Astrocyte of the hippocampus (primary cell): ENCODE measurements around the gene FGF14.

Source experiments
- DNase-seq: peaks from one replicate; pipeline ENCODE4 v3.0.0; 2011; ENCODE audit warnings: low read depth, low spot score

The FGF14 gene

GRCh38 chr13:101673360-101674105 is 728.3 kb downstream of the FGF14 start:
- DNase-seq: peak; percentile 17

GRCh38 chr13:101661839-101662238 is 740.0 kb downstream of the FGF14 start:
- no peak for DNase-seq
